H7 (cell line): Measurements from ENCODE around the gene ACOX1. TPM values are rescaled to one million over a fixed set of nuclear protein-coding genes. Genes with fewer than 3 reads are reported as not detected.
"Not testable (repeated sequence)": the region's sequence is repeated elsewhere in the genome, so short reads cannot be mapped to it uniquely, and the experiment has no call there.

Source experiments
- DNase-seq: peaks from one replicate; pipeline ENCODE4 v3.0.0; 2012
- H3K27me3 ChIP-seq: 2 replicates; pipeline ENCODE4 v1.6.0; 2011; ENCODE audit warnings: mild to moderate bottlenecking, low read length; ENCODE audit not compliant: control insufficient read depth, insufficient read depth
- H3K36me3 ChIP-seq: replicated peaks from 2 replicates; pipeline ENCODE4 v1.5.1; 2011; ENCODE audit warnings: low read length; ENCODE audit not compliant: control insufficient read depth, insufficient read depth
- H3K4me3 ChIP-seq: 2 replicates; pipeline ENCODE4 v1.5.1; 2011; ENCODE audit warnings: low read depth, mild to moderate bottlenecking, control low read depth, low read length, moderate library complexity; ENCODE audit not compliant: insufficient read depth
- total RNA-seq: library from RNA; depleted of rRNA; stranded (reverse); fragments of >200 nt; shearing (Covaris generic); gene quantifications from 2 replicates; pipeline ENCODE4 v1.2.3, GENCODE V29; 2014

Gene ACOX1
- total RNA-seq, 1 experiment from 2014 or later, result 38.3 TPM

DNA sequence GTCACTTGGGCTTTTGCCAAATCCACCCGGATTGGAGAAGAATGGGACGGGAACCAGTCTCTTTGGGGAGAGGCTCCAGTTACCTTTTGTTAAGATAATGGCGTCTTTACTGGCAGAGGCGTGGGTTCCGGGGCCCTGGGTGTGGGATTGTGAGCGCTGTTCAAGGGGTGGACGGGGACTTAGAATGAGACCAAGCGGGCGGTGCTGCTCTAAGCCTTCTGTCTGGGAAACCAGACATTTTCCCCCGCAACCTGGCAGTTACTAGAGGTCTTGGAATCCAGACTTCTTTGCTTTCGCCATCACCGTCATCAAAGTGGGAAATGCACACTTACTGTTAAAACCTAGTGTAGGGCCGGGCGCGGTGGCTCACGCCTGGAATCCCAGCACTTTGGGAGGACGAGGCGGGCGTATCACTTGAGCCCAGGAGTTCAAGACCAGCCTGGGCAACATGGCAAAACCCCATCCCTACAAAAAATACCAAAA is 780 bp upstream of the ACOX1 start:
- Histone ChIP-seq H3K36me3 (no peaks in the 10 kb centered on the region), H3K27me3 (no peaks in the 10 kb centered on the region)
- no peak for DNase-seq

DNA sequence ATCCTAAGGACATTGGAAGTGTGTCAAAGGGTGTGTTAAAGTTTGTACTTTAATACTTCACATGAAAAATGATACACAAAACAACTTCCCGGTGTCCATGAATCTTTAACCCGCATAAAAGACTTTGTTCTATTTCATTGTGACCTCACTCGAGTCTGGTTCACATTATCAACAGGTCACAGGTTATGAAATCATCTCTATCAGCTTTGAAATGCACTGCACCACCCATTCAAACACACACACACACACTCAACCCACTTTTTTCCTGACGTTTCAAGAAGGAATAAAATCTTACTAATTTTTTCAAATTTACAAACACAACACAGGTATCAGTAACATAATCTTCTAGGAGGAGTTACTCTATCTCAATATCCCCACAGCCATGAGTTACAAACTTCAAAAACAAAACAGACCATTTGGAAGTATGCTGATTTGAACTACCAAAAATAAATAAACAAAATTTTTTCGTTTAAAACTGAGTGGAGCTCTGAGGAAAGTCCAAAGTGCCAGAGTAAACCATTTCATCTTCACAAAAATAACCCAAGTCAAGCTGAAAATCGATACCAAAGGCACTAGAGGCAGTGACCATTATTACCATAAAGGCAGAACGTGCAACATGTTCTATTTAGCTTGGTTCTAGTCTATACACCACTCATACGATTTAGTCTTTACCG is 2.7 kb downstream of the ACOX1 start:
- H3K36me3 ChIP-seq, result no peaks in the 10 kb centered on the region; the same call in 1 of the 2 replicates

More for the DNA sequence above, 780 bp upstream of the ACOX1 start:
- H3K4me3 ChIP-seq, result peak overlapping the region; percentile 82

DNA sequence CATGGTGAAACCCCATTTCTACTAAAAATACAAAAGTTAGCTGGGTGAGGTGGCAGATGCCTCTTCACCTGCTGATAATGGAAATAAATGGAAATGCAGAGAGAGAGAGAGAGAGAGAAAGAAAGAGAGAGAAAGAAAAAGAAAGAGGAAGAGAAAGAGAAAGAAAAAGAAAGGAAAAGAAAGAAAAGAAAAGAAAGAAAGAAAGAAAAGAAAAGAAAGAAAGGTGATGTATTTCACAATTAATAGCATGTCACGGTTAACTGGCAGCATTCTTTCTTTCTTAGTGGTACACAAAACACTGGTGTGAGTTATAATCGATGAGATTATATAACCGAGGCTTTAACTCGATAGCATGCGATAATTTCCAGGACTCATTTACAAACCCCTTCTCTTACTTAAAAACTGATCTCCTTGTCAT is 3.2 kb downstream of the ACOX1 start:
- no peaks in the 10 kb centered on the region; the same call in 1 of the 2 replicates for H3K36me3 ChIP-seq
- no peak overlapping the region for H3K4me3 ChIP-seq
- no peaks in the 10 kb centered on the region for H3K27me3 ChIP-seq
- DNase-seq, result no peak

More for the DNA sequence above, 2.7 kb downstream of the ACOX1 start:
- Histone ChIP-seq H3K27me3 (no peaks in the 10 kb centered on the region), H3K4me3 (no peak overlapping the region)
- DNase-seq, result no peak

DNA sequence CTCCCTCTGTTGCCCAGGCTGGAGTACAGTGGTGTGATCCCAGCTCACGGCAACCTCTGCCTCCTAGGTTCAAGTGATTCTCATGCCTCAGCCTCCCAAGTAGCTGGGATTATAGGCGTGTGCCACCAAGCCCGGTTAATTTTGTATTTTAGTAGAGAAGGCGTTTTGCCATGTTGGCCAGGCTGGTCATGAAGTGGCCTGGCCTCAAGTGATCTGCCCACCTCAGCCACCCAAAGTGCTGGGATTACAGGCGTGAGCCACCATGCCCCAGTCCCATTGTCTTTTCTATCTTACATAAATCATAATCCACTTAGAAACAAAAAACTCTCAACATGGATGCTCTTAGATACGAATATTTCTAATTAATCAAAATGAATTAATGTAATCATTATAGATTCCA is 3.8 kb downstream of the ACOX1 start:
- H3K36me3 ChIP-seq, H3K27me3 ChIP-seq, DNase-seq, H3K4me3 ChIP-seq: not testable (repeated sequence)

DNA sequence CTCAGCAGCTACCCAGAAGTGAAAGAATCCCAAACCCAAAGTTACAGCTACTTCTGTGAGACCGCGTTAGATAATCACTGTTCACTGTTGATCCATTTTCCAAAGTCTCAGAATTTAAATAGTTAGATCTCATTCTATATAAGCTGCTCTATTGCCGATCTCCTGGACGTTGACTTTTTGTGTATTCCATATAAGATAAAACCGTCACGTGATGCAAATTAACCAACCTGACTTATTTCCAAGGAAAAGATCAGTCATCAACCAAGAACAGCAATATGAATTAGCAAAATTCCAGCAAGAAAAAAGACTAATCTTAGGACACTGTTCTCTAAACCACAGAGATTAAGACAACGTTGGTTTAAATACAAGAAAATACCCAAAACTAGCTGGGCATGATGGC is 8.3 kb downstream of the ACOX1 start:
- H3K27me3 ChIP-seq, result no peaks in the 10 kb centered on the region
- DNase-seq, result no peak
- no peak overlapping the region for H3K4me3 ChIP-seq
- H3K36me3 ChIP-seq, result no peaks in the 10 kb centered on the region; the same call in none of the 2 replicates

DNA sequence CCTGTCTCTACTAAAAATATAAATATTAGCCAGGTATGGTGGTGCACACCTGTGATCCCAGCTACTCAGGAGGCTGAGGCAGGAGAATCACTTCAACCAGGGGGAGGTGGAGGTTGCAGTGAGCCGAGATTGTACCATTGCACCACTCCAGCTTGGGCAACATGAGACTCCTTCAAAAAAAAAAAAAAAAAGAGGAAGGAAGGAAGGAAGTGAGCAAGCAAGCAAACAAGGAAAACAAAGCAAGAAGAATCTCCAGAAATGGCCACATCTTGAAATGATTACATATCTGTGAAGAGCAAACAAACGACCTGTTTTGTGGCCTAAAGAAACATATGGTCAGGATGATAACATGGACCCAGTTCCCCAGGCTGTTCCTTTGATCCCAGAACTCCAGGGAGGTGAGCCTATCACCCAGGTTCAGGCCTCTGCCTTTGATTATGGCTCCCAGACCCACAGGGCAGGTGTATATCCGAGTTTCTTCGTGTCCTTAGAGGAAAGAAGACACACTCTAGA is 8.9 kb downstream of the ACOX1 start:
- no peaks in the 10 kb centered on the region; the same call in none of the 2 replicates for H3K36me3 ChIP-seq
- DNase-seq, result no peak
- H3K27me3 ChIP-seq, result no peaks in the 10 kb centered on the region

DNA sequence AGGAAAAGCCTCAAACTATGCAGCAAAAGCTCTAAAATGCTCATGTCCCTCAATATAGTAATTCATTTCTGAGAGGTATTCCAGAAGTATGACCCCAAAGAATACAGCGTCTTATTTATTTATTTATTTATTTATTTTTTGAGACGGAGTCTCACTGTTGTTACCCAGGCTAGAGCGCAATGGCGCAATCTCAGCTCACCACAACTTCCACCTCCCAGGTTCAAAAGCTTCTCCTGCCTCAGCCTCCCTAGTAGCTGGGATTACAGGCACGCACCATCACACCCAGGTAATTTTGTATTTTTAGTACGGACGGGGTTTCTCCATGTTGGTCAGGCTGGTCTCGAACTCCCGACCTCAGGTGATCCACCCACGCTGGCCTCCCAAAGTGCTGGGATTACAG is 9.9 kb downstream of the ACOX1 start:
- H3K27me3 ChIP-seq, H3K4me3 ChIP-seq, H3K36me3 ChIP-seq, DNase-seq: not testable (repeated sequence)

More for the DNA sequence above, 8.9 kb downstream of the ACOX1 start:
- H3K4me3 ChIP-seq, result no peak overlapping the region

DNA sequence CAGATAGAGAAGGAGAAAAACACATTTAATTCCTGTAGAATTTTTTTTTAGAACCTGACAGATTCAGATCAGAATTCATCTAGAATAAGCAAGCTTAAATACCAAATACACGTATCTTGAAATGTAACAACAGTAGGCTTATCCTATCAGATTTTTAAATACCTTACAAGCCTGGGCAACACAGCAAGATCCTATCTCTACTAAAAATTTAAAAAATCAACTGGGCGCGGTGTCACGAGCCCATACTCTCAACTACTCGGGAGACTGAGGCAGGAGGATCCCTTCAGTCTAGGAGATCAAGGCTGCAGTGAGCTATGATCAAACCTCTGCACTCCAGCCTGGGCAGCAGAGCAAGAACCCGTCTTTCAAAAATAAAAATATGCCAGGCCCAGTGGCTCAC is 13.5 kb downstream of the ACOX1 start:
- Histone ChIP-seq H3K36me3 (no peaks in the 10 kb centered on the region; the same call in 1 of the 2 replicates), H3K27me3 (no peaks in the 10 kb centered on the region), H3K4me3 (no peak overlapping the region)
- DNase-seq, result no peak

DNA sequence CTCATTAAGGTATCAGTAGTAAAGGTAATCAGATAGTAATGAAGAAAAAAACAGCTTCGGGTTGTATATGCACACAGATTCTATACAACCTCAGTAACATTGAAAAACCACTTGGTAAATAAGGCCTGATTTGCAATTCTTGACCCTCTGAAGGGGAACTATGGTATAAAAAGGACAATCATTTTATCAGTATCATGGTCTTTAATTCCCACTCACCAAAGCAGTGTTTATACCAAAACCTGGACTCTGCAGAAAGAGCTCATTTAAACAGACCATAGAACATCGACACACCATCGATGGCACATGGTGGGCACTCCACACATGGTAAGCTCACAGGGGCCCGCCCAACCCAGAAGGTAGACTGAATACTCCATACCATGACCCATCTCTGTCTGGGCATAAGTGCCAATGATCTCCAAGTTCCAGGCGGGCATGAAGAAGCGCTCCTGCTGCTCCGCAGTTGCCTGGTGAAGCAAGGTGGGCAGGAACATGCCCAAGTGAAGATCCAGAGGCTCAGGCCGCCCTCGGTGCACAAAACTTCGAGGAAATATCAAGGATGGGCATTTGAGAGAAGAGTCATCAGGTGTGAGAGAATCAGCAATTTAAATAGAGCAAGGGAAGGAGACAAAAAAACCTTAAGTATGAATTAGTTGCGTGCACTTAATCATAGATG is 19.0 kb downstream of the ACOX1 start:
- no peak for DNase-seq
- Histone ChIP-seq H3K27me3 (no peaks in the 10 kb centered on the region), H3K4me3 (no peak overlapping the region), H3K36me3 (peaks cover 4% of the 10 kb centered on the region)

DNA sequence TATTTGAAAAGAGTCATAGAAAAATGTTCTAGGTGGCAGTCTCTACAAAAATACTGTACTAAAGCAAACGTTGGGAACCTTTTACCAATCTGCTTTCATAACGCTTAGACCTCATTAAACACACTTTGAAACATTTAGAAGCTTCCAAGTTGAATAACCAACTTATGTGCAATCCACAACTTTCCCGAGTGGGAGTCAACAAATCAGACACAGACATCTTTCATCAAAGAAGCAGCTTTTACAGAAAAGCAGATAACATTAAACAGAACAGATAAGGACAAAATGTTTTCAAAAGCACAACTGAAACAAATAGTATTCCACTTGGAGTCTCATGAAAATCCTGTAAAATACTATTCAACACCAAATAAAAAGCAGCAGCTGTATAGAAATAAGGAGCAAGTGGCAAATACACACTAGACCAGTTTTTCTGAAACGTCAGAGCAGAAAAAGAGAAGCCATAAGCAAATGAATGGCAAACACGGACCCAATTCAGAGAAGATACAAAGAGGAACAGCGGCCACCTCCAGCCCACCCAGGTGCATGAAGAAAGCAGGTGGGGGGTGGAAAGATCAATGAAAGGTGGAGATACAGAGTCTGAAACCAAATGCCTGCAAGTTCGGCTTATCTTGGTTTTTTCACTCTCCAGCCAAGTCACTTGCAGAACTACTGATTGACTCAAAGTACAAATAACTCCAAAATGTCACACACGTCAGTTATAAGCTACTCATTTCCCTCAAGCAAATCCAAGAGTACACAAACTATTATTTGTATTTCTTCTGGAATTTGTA is 19.7 kb downstream of the ACOX1 start:
- Histone ChIP-seq H3K36me3 (peaks cover 4% of the 10 kb centered on the region), H3K4me3 (no peak overlapping the region), H3K27me3 (no peaks in the 10 kb centered on the region)
- peak; percentile 78 for DNase-seq

DNA sequence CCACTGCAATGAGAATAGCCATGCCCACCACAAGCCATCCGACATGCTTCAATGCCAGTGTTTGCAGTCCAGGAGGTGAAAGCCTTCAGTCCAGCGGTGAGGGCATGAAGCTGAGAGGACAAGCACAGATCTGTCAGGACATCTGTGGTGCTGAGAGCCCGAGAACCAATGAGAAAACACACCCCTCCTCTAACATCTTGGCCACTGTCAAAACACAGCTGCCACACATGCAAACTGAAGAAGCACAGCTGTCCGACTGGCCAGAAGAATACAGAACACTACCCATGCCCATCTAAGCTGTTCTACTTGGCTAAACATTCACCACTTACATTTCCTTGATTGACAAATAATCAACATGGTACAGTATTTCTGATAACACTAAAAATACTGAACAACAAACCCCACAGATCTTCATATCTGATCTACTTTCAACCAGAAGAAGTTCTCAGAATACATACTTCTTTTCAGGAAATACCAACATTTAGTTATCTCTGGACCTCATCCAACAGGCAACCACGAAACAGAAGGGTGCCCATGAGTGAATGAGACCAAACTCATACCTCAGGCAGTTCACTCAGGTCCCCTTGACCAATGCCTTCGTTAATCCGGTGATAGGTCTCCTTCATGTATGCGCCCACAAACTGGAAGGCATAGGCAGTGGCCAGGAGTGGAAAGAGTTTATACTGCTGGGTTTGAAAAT is 28.0 kb downstream of the ACOX1 start:
- Histone ChIP-seq H3K27me3 (no peaks in the 10 kb centered on the region), H3K36me3 (peaks cover 32% of the 10 kb centered on the region), H3K4me3 (no peak overlapping the region)
- no peak for DNase-seq

DNA sequence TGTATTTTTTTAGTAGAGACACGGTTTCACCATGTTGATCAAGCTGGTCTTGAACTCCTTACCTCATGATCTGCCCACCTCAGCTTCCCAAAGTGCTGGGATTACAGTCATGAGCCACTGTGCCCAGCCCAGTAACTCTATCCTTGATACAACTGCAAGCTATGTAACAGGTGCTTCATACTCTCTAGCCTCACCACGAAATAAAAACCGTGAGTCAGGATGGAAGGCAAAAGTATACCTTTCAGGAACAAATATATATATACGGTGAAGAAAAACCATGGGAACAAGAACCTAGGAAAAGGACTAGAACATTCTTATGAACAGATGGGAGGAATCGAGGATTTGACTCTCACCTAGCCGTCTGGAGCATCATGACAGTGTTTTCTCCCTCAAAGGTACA is 28.5 kb downstream of the ACOX1 start:
- Histone ChIP-seq H3K4me3 (no peak overlapping the region), H3K27me3 (no peaks in the 10 kb centered on the region), H3K36me3 (peaks cover 31% of the 10 kb centered on the region)
- DNase-seq, result no peak

DNA sequence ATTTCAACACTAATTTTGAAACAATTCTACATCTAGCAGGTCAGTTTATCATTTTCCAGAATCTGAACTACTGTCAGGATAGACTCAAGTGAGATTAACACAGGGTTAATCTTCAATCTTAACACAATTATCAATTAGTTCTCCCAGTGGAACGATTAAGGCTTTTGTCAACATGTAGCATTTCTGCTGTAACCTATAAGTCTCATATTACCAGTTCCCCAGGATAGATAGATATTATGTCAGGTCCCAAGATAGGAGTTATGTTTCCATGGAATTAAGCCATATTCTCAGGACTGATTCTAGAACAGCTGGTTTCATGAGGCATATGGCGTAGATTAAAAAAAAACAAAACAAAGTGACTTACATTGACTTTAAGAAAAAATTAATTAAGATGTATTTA is 33.8 kb downstream of the ACOX1 start:
- DNase-seq, result no peak
- Histone ChIP-seq H3K36me3 (peaks cover 12% of the 10 kb centered on the region), H3K27me3 (no peaks in the 10 kb centered on the region), H3K4me3 (no peak overlapping the region)

DNA sequence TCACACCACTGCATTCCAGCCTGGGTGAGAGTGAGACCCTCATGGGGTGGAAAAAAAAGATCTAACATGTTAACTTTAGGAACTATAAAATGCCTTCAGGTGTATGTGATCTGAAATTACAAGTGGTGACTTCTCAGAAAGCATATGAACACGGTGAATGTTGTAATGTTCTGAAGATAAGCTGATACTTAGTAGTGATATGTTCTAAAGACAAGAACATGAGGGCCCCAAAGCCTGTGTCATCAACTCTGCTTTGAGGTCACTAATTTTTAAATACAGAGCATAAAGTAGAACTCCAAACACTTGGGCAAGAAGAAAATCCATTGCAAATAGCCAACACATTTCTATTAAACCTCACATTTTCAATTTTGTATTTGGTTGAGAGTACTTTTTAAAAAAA is 35.5 kb downstream of the ACOX1 start:
- Histone ChIP-seq H3K36me3 (peaks cover 5% of the 10 kb centered on the region), H3K27me3 (no peaks in the 10 kb centered on the region), H3K4me3 (no peak overlapping the region)
- no peak for DNase-seq
